Left lobe of liver (tissue), 2 donors: ENCODE measurements around the gene ZNF536. TPM values are rescaled to one million over a fixed set of nuclear protein-coding genes. Genes with fewer than 3 reads are reported as not detected.

Experiments used
- ATAC-seq: fragments of 200-7000 bp; cut with Tn5 transposase; one replicate; pipeline ENCODE4 v1.9.1; 2020; ENCODE audit warnings: mild to moderate bottlenecking, moderate library complexity
- DNase-seq: peaks from one replicate; pipeline ENCODE4 v3.0.0-alpha.2; 2020; ENCODE audit warnings: low spot score
- total RNA-seq: library from RNA; stranded (reverse); gene quantifications from one replicate; pipeline ENCODE4 v1.2.1, GENCODE V29; 2021
- donor health status: DM: no; HTN: no; CAD: no; lungs with moderate emphysema.
- donor health status: DM: no; HTN: yes; CAD: no.

ZNF536 gene
- total RNA-seq, 1 donor from 2014 or later, result not detected

- ATAC-seq (no peak), DNase-seq (no peak)
Observed at GRCh38 chr19:30361721-30362120, 10.5 kb upstream of the ZNF536 start.

GRCh38 chr19:30362156-30362754 is 9.9 kb upstream of the ZNF536 start:
- DNase-seq (no peak), ATAC-seq (no peak)

- ATAC-seq (no peak), DNase-seq (no peak)
Observed at GRCh38 chr19:30363073-30363472, 9.1 kb upstream of the ZNF536 start.

- ATAC-seq, result no peak
- no peak for DNase-seq
Observed at GRCh38 chr19:30364866-30365800, 7.1 kb upstream of the ZNF536 start.

- ATAC-seq (no peak), DNase-seq (no peak)
Observed at GRCh38 chr19:30366282-30366681, 5.9 kb upstream of the ZNF536 start.

- ATAC-seq, result no peak
- no peak for DNase-seq
Observed at GRCh38 chr19:30367006-30367405, 5.2 kb upstream of the ZNF536 start.

GRCh38 chr19:30367421-30367820 is 4.8 kb upstream of the ZNF536 start:
- DNase-seq (no peak), ATAC-seq (no peak)

- DNase-seq (no peak), ATAC-seq (no peak)
Observed at GRCh38 chr19:30369833-30370232, 2.4 kb upstream of the ZNF536 start.

- no peak for DNase-seq
Observed at GRCh38 chr19:30371161-30371836, 885 bp upstream of the ZNF536 start.

GRCh38 chr19:30373593-30373992 is 1.4 kb downstream of the ZNF536 start:
- DNase-seq (no peak), ATAC-seq (no peak)

More at GRCh38 chr19:30371161-30371836, 885 bp upstream of the ZNF536 start:
- no peak for ATAC-seq

GRCh38 chr19:30374539-30374864 is 2.3 kb downstream of the ZNF536 start:
- ATAC-seq, result no peak

GRCh38 chr19:30374865-30375552 is 2.8 kb downstream of the ZNF536 start:
- DNase-seq (no peak), ATAC-seq (no peak)

More at GRCh38 chr19:30374539-30374864, 2.3 kb downstream of the ZNF536 start:
- DNase-seq, result no peak

- no peak for ATAC-seq
- no peak for DNase-seq
Observed at GRCh38 chr19:30375553-30376031, 3.4 kb downstream of the ZNF536 start.

- ATAC-seq, result no peak
- no peak for DNase-seq
Observed at GRCh38 chr19:30376272-30376671, 4.1 kb downstream of the ZNF536 start.

GRCh38 chr19:30376826-30377425 is 4.7 kb downstream of the ZNF536 start:
- ATAC-seq, result no peak
- DNase-seq, result no peak

GRCh38 chr19:30378701-30379100 is 6.5 kb downstream of the ZNF536 start:
- ATAC-seq, result no peak
- no peak for DNase-seq

GRCh38 chr19:30379841-30380610 is 7.8 kb downstream of the ZNF536 start:
- DNase-seq (no peak), ATAC-seq (no peak)

GRCh38 chr19:30381366-30381765 is 9.2 kb downstream of the ZNF536 start:
- DNase-seq (no peak), ATAC-seq (no peak)

GRCh38 chr19:30385174-30385573 is 13.0 kb downstream of the ZNF536 start:
- no peak for DNase-seq
- ATAC-seq, result no peak

GRCh38 chr19:30385666-30386065 is 13.5 kb downstream of the ZNF536 start:
- DNase-seq, result no peak
- no peak for ATAC-seq
